Measurements from ENCODE around the gene MCC.

DNA sequence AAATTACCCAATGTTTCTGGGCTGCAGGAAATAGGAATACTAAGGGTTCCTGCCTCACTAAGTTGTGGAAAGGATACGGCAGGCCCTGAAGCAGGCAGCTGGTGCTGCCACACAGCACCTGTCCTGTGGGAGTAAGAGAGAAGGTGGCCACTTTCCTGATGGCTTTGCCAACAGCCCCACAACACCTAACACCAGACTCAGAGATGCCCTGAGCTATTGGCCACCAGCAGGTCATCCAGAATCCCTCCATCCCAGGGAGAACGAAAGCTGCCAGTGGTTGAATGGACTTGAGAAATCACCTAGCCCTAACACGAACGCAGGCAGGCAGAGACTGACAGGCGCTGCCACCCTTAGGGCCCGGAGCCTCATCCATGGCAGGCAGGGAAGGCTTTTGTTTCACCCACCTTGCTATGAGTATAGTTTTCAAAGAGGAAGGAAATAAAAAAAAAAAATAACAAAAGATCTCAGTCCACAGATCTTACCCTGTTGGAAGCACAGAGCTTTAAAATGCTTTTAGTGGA is 429.5 kb downstream of the MCC start:
- TF ChIP-seq CTCF (IDR thresholded peaks at IDR 0.05) (no peak), POLR2A (IDR thresholded peaks at IDR 0.05) (no peak)

All from thyroid gland (tissue), 4 donors.